HG03469 (cell line): ENCODE data around the gene VSTM1.

Source experiments
- ATAC-seq: cut with Tn5 transposase; IDR thresholded peaks from one replicate; pipeline ENCODE4 v1.9.1; 2021; ENCODE audit warnings: mild to moderate bottlenecking, moderate library complexity, moderate number of reproducible peaks; ENCODE audit not compliant: unreplicated experiment

VSTM1 gene

GRCh38 chr19:54013866-54014265 lies 49.8 kb downstream of the VSTM1 start:
- no peak for ATAC-seq

GRCh38 chr19:54011507-54012211 lies 52.0 kb downstream of the VSTM1 start:
- no peak for ATAC-seq

GRCh38 chr19:54010474-54010873 lies 53.2 kb downstream of the VSTM1 start:
- ATAC-seq: no peak

GRCh38 chr19:54009440-54009839 lies 54.3 kb downstream of the VSTM1 start:
- ATAC-seq: no peak

- no peak for ATAC-seq
Observed at GRCh38 chr19:54002495-54003315, 61.0 kb downstream of the VSTM1 start.

GRCh38 chr19:54001496-54001895 lies 62.2 kb downstream of the VSTM1 start:
- no peak for ATAC-seq

- ATAC-seq: no peak
Observed at GRCh38 chr19:53999694-54000093, 64.0 kb downstream of the VSTM1 start.

GRCh38 chr19:53998223-53998622 lies 65.5 kb downstream of the VSTM1 start:
- no peak for ATAC-seq

- no peak for ATAC-seq
Observed at GRCh38 chr19:53994811-53995210, 68.9 kb downstream of the VSTM1 start.

- ATAC-seq: no peak
Observed at GRCh38 chr19:53993448-53993847, 70.2 kb downstream of the VSTM1 start.

GRCh38 chr19:53992815-53993214 lies 70.9 kb downstream of the VSTM1 start:
- ATAC-seq: no peak

- no peak for ATAC-seq
Observed at GRCh38 chr19:53992211-53992610, 71.5 kb downstream of the VSTM1 start.

GRCh38 chr19:53991224-53992113 lies 72.2 kb downstream of the VSTM1 start, which contains the start of gene CACNG6:
TSS of gene CACNG6 (plus strand) at chr19:53991637. CDS start at chr19:53992878, 1,241 bp downstream.
- no peak for ATAC-seq
